ENCODE measurements around the gene CHRM5.
"Not testable (repeated sequence)": the region's sequence is repeated elsewhere in the genome, so short reads cannot be mapped to it uniquely, and the experiment has no call there.

The CHRM5 gene

GRCh38 chr15:34014556-34014955 is 46.3 kb downstream of the CHRM5 start:
- peak; percentile 40 for DNase-seq (ENCODE audit: low read depth)
- no peak overlapping the region for H3K4me3 ChIP-seq (ENCODE audit: low read depth, low read length)
- in situ Hi-C loops (cut with HindIII; ENCODE audit: low sequenced_read_pairs), result no loop called here
- TF ChIP-seq, protein P1, sequence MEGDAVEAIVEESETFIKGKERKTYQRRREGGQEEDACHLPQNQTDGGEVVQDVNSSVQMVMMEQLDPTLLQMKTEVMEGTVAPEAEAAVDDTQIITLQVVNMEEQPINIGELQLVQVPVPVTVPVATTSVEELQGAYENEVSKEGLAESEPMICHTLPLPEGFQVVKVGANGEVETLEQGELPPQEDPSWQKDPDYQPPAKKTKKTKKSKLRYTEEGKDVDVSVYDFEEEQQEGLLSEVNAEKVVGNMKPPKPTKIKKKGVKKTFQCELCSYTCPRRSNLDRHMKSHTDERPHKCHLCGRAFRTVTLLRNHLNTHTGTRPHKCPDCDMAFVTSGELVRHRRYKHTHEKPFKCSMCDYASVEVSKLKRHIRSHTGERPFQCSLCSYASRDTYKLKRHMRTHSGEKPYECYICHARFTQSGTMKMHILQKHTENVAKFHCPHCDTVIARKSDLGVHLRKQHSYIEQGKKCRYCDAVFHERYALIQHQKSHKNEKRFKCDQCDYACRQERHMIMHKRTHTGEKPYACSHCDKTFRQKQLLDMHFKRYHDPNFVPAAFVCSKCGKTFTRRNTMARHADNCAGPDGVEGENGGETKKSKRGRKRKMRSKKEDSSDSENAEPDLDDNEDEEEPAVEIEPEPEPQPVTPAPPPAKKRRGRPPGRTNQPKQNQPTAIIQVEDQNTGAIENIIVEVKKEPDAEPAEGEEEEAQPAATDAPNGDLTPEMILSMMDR (IDR thresholded peaks at IDR 0.05; ENCODE audit: low read depth, low read length, missing control alignments), result no peak

DNA sequence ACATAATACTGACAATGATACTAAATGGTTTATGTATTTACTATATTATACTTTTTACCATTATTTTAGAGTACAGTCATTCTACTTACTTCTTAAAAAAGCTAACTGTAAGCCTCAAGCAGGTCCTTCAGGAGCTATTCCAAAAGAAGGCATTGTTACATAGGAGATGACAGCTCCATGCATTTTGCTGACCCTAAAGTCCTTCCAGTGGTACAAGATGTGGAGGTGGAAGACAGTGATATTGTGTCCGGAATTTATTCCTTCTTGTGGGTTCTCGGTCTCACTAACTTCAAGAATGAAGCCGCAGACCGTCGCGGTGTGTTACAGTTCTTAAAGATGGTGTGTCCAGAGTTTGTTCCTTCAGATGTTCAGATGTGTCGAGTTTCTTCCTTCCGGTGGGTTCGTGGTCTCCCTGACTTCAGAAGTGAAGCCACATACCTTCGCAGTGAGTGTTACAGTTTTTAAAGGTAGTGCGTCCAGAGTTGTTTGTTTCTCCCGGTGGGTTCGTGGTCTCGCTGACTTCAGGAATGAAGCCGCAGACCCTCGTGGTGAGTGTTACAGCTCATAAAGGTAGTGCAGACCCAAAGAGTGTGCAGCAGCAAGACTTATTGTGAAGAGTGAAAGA is 49.8 kb downstream of the CHRM5 start:
- peak; percentile 4 for DNase-seq (ENCODE audit: low read depth)
- in situ Hi-C loops (cut with HindIII; ENCODE audit: low sequenced_read_pairs), result no loop called here
- H3K4me3 ChIP-seq (ENCODE audit: low read depth, low read length), result no peak overlapping the region
- TF ChIP-seq, protein P1 (IDR thresholded peaks at IDR 0.05; ENCODE audit: low read depth, low read length, missing control alignments), result no peak

- H3K4me3 ChIP-seq (ENCODE audit: low read depth, low read length); in situ Hi-C loops (cut with HindIII; ENCODE audit: low sequenced_read_pairs); DNase-seq (ENCODE audit: low read depth): not testable (repeated sequence)
These were observed 50.4 kb downstream of the CHRM5 start for GRCh38 chr15:34018738-34019137.

- no peak for DNase-seq (ENCODE audit: low read depth)
- TF ChIP-seq, protein P1 (IDR thresholded peaks at IDR 0.05; ENCODE audit: low read depth, low read length, missing control alignments), result no peak
- H3K4me3 ChIP-seq (ENCODE audit: low read depth, low read length), result no peak overlapping the region
- in situ Hi-C loops (cut with HindIII; ENCODE audit: low sequenced_read_pairs), result no loop called here
These were observed 51.2 kb downstream of the CHRM5 start for GRCh38 chr15:34019369-34019990.

DNA sequence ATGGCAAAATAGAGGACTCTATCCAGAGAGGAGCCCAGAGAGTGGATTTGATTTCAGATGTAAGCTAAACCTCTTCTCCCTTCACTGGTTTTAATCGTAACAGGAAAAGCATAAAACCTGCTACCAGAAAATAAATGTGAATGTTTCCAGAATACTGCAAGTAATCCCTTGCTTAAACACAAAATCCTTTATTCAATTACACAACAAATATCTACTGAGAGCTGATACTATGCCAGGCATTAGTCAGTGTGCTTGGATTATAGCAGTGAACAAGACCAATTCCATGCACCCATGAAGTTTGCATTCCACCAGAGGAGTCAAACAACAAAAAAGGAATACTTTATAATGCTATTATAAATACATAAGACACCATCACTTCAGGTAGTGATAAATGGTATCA is 55.6 kb downstream of the CHRM5 start:
- H3K4me3 ChIP-seq (ENCODE audit: low read depth, low read length), result no peak overlapping the region

DNA sequence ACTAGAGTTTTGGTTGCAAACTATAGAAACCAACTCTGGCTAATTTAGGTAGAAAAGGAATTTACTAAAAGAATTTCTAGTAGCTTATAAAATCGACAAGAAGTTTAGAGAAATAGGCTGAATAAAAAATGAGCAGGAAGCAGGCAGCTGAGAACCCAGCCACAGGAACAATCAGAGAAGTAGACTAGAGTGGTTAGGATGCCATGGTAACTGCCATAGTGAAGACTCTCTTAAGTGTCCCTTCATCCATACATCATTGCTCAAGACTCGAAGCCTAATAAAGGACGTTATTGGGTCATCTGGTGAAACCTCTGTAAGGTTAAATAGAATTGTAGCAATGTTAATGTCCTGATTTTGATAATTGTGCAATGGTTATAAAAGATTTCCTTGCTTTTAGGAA is 57.0 kb downstream of the CHRM5 start:
- TF ChIP-seq, protein P1 (IDR thresholded peaks at IDR 0.05; ENCODE audit: low read depth, low read length, missing control alignments), result no peak

More for the DNA sequence above, 55.6 kb downstream of the CHRM5 start:
- no peak for DNase-seq (ENCODE audit: low read depth)
- in situ Hi-C loops (cut with HindIII; ENCODE audit: low sequenced_read_pairs), result no loop called here
- TF ChIP-seq, protein P1 (IDR thresholded peaks at IDR 0.05; ENCODE audit: low read depth, low read length, missing control alignments), result no peak

GRCh38 chr15:34027606-34028005 is 59.3 kb downstream of the CHRM5 start:
- no peak for DNase-seq (ENCODE audit: low read depth)
- TF ChIP-seq, protein P1 (IDR thresholded peaks at IDR 0.05; ENCODE audit: low read depth, low read length, missing control alignments), result no peak
- H3K4me3 ChIP-seq (ENCODE audit: low read depth, low read length), result no peak overlapping the region
- in situ Hi-C loops (cut with HindIII; ENCODE audit: low sequenced_read_pairs), result no loop called here

More for the DNA sequence above, 57.0 kb downstream of the CHRM5 start:
- DNase-seq (ENCODE audit: low read depth), result no peak
- in situ Hi-C loops (cut with HindIII; ENCODE audit: low sequenced_read_pairs), result no loop called here
- no peak overlapping the region for H3K4me3 ChIP-seq (ENCODE audit: low read depth, low read length)
